Measurements from ENCODE around the gene ITPR3. TPM values are rescaled to one million over a fixed set of nuclear protein-coding genes. Genes with fewer than 3 reads are reported as not detected.

Gene ITPR3
- total and polyA plus RNA-seq, 4 donors = 0.49 to 2.8 (median 0.71) TPM

GRCh38 chr6:33592280-33592594 lies 28.9 kb upstream of the ITPR3 start:
- Histone ChIP-seq H3K4me1 (ENCODE audit: control insufficient read depth in 4 of 4, insufficient read depth in 4 of 4, low read length in 3 of 4) (no peaks in the 10 kb centered on the region), H3K27ac (ENCODE audit: low read depth in 1 of 2, low read length in 2 of 2) (no peak overlapping the region), H3K9me3 (ENCODE audit: control insufficient read depth in 4 of 4, low read length in 3 of 4) (no peaks in the 10 kb centered on the region), H3K4me3 (ENCODE audit: low read depth in 1 of 3, low read length in 3 of 3) (no peak overlapping the region), H3K27me3 (ENCODE audit: control insufficient read depth in 4 of 4, insufficient read depth in 4 of 4, low read length in 3 of 4) (no peaks in the 10 kb centered on the region), H3K36me3 (ENCODE audit: control insufficient read depth in 4 of 4, insufficient read depth in 3 of 4, low read depth in 1 of 4, low read length in 3 of 4) (no peaks in the 10 kb centered on the region), H3K9ac (ENCODE audit: low read depth in 1 of 2, low read length in 2 of 2) (no peak overlapping the region)
- 92% methylated on average over 7 of the region's 7 CpGs for WGBS
- DNase-seq (ENCODE audit: low spot score) = no peak
- no peak for TF ChIP-seq JUND (IDR thresholded peaks at IDR 0.05)
- no peak for TF ChIP-seq HNF4A (conservative IDR thresholded peaks at IDR 0.05)
- no peak for TF ChIP-seq CTCF (IDR thresholded peaks at IDR 0.05; ENCODE audit: low read depth, low read length, missing input control)
- TF ChIP-seq RAD21 (IDR thresholded peaks at IDR 0.05) = no peak
- no peak for TF ChIP-seq GABPA (IDR thresholded peaks at IDR 0.05 in 1 of 2, conservative IDR thresholded peaks at IDR 0.05 in 1 of 2)
- TF ChIP-seq SP1 (IDR thresholded peaks at IDR 0.05) = no peak
- no peak for TF ChIP-seq TAF1 (conservative IDR thresholded peaks at IDR 0.05)

- TF ChIP-seq EGR1 (IDR thresholded peaks at IDR 0.05; ENCODE audit: low read depth in 2 of 2) (no peak), FOXA1 (IDR thresholded peaks at IDR 0.05) (no peak), FOXA2 (IDR thresholded peaks at IDR 0.05) (no peak), JUND (IDR thresholded peaks at IDR 0.05) (no peak)
- H3K9ac ChIP-seq (ENCODE audit: low read depth in 1 of 2, low read length in 2 of 2) = no peak overlapping the region
- no peak overlapping the region for H3K27ac ChIP-seq (ENCODE audit: low read depth in 1 of 2, low read length in 2 of 2)
- H3K9me3 ChIP-seq (ENCODE audit: control insufficient read depth in 4 of 4, low read length in 3 of 4) = no peaks in the 10 kb centered on the region
- WGBS = 38% methylated on average over 57 of the region's 57 CpGs
- DNase-seq (ENCODE audit: low spot score) = peak; percentile 34
- no peaks in the 10 kb centered on the region for H3K27me3 ChIP-seq (ENCODE audit: control insufficient read depth in 4 of 4, insufficient read depth in 4 of 4, low read length in 3 of 4)
- H3K4me1 ChIP-seq (ENCODE audit: control insufficient read depth in 4 of 4, insufficient read depth in 4 of 4, low read length in 3 of 4) = no peaks in the 10 kb centered on the region
- H3K4me3 ChIP-seq (ENCODE audit: low read depth in 1 of 3, low read length in 3 of 3) = no peak overlapping the region
- H3K36me3 ChIP-seq (ENCODE audit: control insufficient read depth in 4 of 4, insufficient read depth in 3 of 4, low read depth in 1 of 4, low read length in 3 of 4) = no peaks in the 10 kb centered on the region
Measured at GRCh38 chr6:33592595-33593413, 28.3 kb upstream of the ITPR3 start.

GRCh38 chr6:33593414-33593727 lies 27.8 kb upstream of the ITPR3 start:
- no peak for DNase-seq (ENCODE audit: low spot score)
- no peak overlapping the region for H3K9ac ChIP-seq (ENCODE audit: low read depth in 1 of 2, low read length in 2 of 2)
- WGBS = 33% methylated on average over 4 of the region's 4 CpGs
- H3K27me3 ChIP-seq (ENCODE audit: control insufficient read depth in 4 of 4, insufficient read depth in 4 of 4, low read length in 3 of 4) = no peaks in the 10 kb centered on the region
- no peak overlapping the region for H3K27ac ChIP-seq (ENCODE audit: low read depth in 1 of 2, low read length in 2 of 2)
- no peaks in the 10 kb centered on the region for H3K36me3 ChIP-seq (ENCODE audit: control insufficient read depth in 4 of 4, insufficient read depth in 3 of 4, low read depth in 1 of 4, low read length in 3 of 4)
- no peaks in the 10 kb centered on the region for H3K9me3 ChIP-seq (ENCODE audit: control insufficient read depth in 4 of 4, low read length in 3 of 4)
- no peak for TF ChIP-seq REST (IDR thresholded peaks at IDR 0.05)
- no peak for TF ChIP-seq RAD21 (IDR thresholded peaks at IDR 0.05)
- TF ChIP-seq MAX (IDR thresholded peaks at IDR 0.05) = no peak
- H3K4me3 ChIP-seq (ENCODE audit: low read depth in 1 of 3, low read length in 3 of 3) = no peak overlapping the region
- no peaks in the 10 kb centered on the region for H3K4me1 ChIP-seq (ENCODE audit: control insufficient read depth in 4 of 4, insufficient read depth in 4 of 4, low read length in 3 of 4)
